GM12878 (cell line): ENCODE results near the gene FBN2. TPM values are rescaled to one million over a fixed set of nuclear protein-coding genes. Genes with fewer than 3 reads are reported as not detected.

Experiments
- ATAC-seq: fragments of 200-7000 bp; cut with Tn5 transposase; 3 replicates; pipeline ENCODE4 v1.9.1; 2020; ENCODE audit warnings: mild to moderate bottlenecking, moderate library complexity
- BruUV-seq: library from RNA; stranded (reverse); fragments of 400-500 nt; replicated peaks from 2 replicates; lab custom pipeline; 2021; lab: Mats Ljungman, UMichigan
- CTCF ChIA-PET: fragments of 300-600 bp; sonication (Branson Sonifier 250); formaldehyde crosslinking; extraction: SDS; loops from one replicate; lab custom pipeline; 2021; ENCODE audit warnings: inconsistent platforms; lab: Yijun Ruan, JAX
- POLR2A ChIA-PET: fragments of 350-600 bp; formaldehyde crosslinking; extraction: SDS; loops from one replicate; lab custom pipeline; 2021; ENCODE audit warnings: inconsistent platforms; lab: Charles Lee
- RAD21 ChIA-PET: fragments of 300-600 bp; sonication (Branson Sonifier 250); formaldehyde crosslinking; loops from one replicate; lab custom pipeline; 2023; ENCODE audit warnings: antibody characterized with exemption; ENCODE audit not compliant: unreplicated experiment; lab: Charles Lee
- SMC1A ChIA-PET: fragments of 300-600 bp; sonication (Branson Sonifier 250); formaldehyde crosslinking; loops from one replicate; lab custom pipeline; 2023; ENCODE audit not compliant: unreplicated experiment, uncharacterized antibody; lab: Charles Lee
- DNase-seq: peaks from one replicate; pipeline ENCODE4 v3.0.0-alpha.2; 2011; ENCODE audit warnings: low read depth, low spot score
- FAIRE-seq: peaks from 3 replicates; lab custom pipeline; 2011; peaks lifted over from hg19 to GRCh38; lab: Jason Lieb, UNC
- H2AFZ ChIP-seq: 2 replicates; pipeline ENCODE4 v1.6.0; 2011; ENCODE audit warnings: low read depth, low read length, control low read depth; ENCODE audit not compliant: control insufficient read depth
- H3K27ac ChIP-seq: 2 replicates; pipeline ENCODE4 v1.5.1; 2011; ENCODE audit warnings: control low read depth; ENCODE audit not compliant: control insufficient read depth, insufficient read depth
- H3K27me3 ChIP-seq, 2 experiments: replicated peaks in 1 of 2; 2 replicates each; pipeline versions ENCODE4 v1.6.0 to v1.6.1; 2011; ENCODE audit warnings: low read length in 1 of 2; ENCODE audit not compliant: control insufficient read depth in 2 of 2, insufficient read depth in 2 of 2
- H3K36me3 ChIP-seq, 2 experiments: 2 replicates each; pipeline ENCODE4 v1.5.1; 2011; ENCODE audit warnings: low read length in 1 of 2; ENCODE audit not compliant: control insufficient read depth in 2 of 2, insufficient read depth in 2 of 2
- H3K4me1 ChIP-seq: 2 replicates; pipeline ENCODE4 v1.6.1; 2011; ENCODE audit warnings: mild to moderate bottlenecking, low read length, moderate library complexity, mixed read lengths; ENCODE audit not compliant: control insufficient read depth, insufficient read depth
- H3K4me2 ChIP-seq: 2 replicates; pipeline ENCODE4 v1.6.0; 2011; ENCODE audit warnings: control low read depth; ENCODE audit not compliant: control insufficient read depth, insufficient read depth
- H3K4me3 ChIP-seq: fragments of 200-600 bp; sonication (generic); 2 replicates; pipeline ENCODE4 v1.5.1; 2016
- H3K79me2 ChIP-seq: 2 replicates; pipeline ENCODE4 v1.6.0; 2011; ENCODE audit warnings: low read length; ENCODE audit not compliant: control insufficient read depth, insufficient read depth
- H3K9ac ChIP-seq: 2 replicates; pipeline ENCODE4 v1.8.0; 2011; ENCODE audit warnings: low read length, control low read depth, mixed read lengths; ENCODE audit not compliant: control insufficient read depth, insufficient read depth
- H3K9me3 ChIP-seq: replicated peaks from 3 replicates; pipeline ENCODE4 v1.5.1; 2011; ENCODE audit warnings: mild to moderate bottlenecking, low read length; ENCODE audit not compliant: control insufficient read depth, insufficient read depth
- H4K20me1 ChIP-seq: 2 replicates; pipeline ENCODE4 v1.6.0; 2011; ENCODE audit not compliant: control insufficient read depth, insufficient read depth
- ATF7 ChIP-seq: fragments of 450-650 bp; IDR thresholded peaks from 2 replicates; pipeline ENCODE4 v1.6.1; 2016; ENCODE audit warnings: low read depth, mild to moderate bottlenecking
- CREM ChIP-seq: IDR thresholded peaks from 2 replicates; pipeline ENCODE4 v1.6.1; 2014; ENCODE audit warnings: antibody characterized with exemption, low read depth
- JUND ChIP-seq: IDR thresholded peaks from 2 replicates; pipeline ENCODE4 v1.6.1; 2012; ENCODE audit warnings: low read depth, mild to moderate bottlenecking, low read length, improper control_type of control experiment, moderate library complexity
- LARP7 ChIP-seq: fragments of 450-650 bp; IDR thresholded peaks from 2 replicates; pipeline ENCODE4 v1.6.1; 2017; ENCODE audit warnings: mild to moderate bottlenecking
- MAX ChIP-seq: IDR thresholded peaks from 2 replicates; pipeline ENCODE4 v1.6.1; 2012; ENCODE audit warnings: low read depth, low read length, improper control_type of control experiment
- NFIC ChIP-seq: IDR thresholded peaks from 2 replicates; pipeline ENCODE4 v1.6.1; 2012; ENCODE audit warnings: low read depth, mild to moderate bottlenecking, inconsistent platforms, low read length, moderate library complexity
- PBX3 ChIP-seq: IDR thresholded peaks from 2 replicates; pipeline ENCODE4 v1.6.1; 2011; ENCODE audit warnings: mild to moderate bottlenecking, low read depth, low read length, moderate library complexity; ENCODE audit not compliant: insufficient replicate concordance
- STAT1 ChIP-seq: fragments of 450-650 bp; conservative IDR thresholded peaks from 2 replicates; pipeline ENCODE4 v1.6.1; 2014; ENCODE audit warnings: antibody characterized with exemption, mild to moderate bottlenecking
- YBX1 ChIP-seq: fragments of 450-650 bp; IDR thresholded peaks from 2 replicates; pipeline ENCODE4 v1.6.1; 2016; ENCODE audit warnings: antibody characterized with exemption
- ZNF274 ChIP-seq: IDR thresholded peaks from one replicate; pipeline ENCODE4 v1.8.0; 2011; ENCODE audit not compliant: insufficient read length, insufficient read depth
- WGBS: methylation state at CpG from one replicate; pipeline ENCODE4 v1.1.6; 2016; ENCODE audit warnings: low lambda C conversion rate; ENCODE audit not compliant: insufficient replicate concordance, insufficient coverage; ENCODE audit errors: missing lambda C conversion rate; 5-methylcytosine and 5-hydroxymethylcytosine counted together
- in situ Hi-C: fragments of 300-500 bp; cut with MboI; formaldehyde crosslinking; loops from 9 replicates; pipeline ENCODE4 v1.14.3; 2018; ENCODE audit warnings: mixed read lengths
- intact Hi-C: fragments of 100-400 bp; cut with micrococcal nuclease; formaldehyde crosslinking; loops from one replicate; pipeline ENCODE4 v1.14.2; 2022; ENCODE audit not compliant: unreplicated experiment
- polyA plus RNA-seq, 11 experiments: library from polyadenylated mRNA; depleted of rRNA in 4 of 11; unstranded in 6 of 11; stranded (reverse) in 5 of 11; fragments of >200 nt; fragmentation: Nextera tagmentation in 4 of 11; fragmentation: Illumina TruSeq in 1 of 11; extraction: Ambion mirVana in 4 of 11; extraction: Trizol in 1 of 11; gene quantifications; 1 replicate in 1 of 11; 2 replicates in 10 of 11; pipeline versions ENCODE4 v1.2.1 to v1.2.3, GENCODE V29; 2011 to 2016; ENCODE audit warnings: inconsistent platforms in 2 of 11, missing spikeins in 2 of 11, low read depth in 1 of 11
- total RNA-seq, 4 experiments: library from RNA; depleted of rRNA in 3 of 4; stranded (reverse); fragments of >200 nt in 3 of 4; fragmentation: Illumina TruSeq in 1 of 4; extraction: Trizol in 1 of 4; gene quantifications; 2 replicates each; pipeline versions ENCODE4 v1.2.1 to v1.2.3, GENCODE V29; 2013 to 2021

The FBN2 gene
- total and polyA plus RNA-seq, 10 of the 15 experiments (the other 5 are each of a cell fraction or from before 2014, with no cell fraction given): 0.01 to 0.98 (median 0.10) TPM; not detected in 3

DNA sequence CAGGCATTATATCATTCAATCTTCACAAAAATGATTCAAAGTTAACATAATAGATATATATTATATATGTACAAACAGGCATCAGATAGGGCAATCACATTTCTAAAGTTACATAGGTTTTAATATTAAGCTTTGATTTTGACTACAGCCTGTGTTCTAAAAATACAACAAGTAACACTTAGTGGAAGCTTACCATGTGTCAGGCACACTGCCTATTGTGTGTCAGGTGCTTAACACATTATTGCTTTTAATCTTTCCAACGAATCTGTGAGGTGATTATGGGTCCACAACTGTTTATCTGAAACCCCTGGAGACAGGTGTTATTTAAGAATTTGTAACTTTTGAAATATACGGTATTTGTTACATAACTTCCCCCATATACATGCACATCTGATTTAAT, 25.2 kb downstream of the FBN2 start:
- no peaks in the 10 kb centered on the region for H3K79me2 ChIP-seq
- intact Hi-C loops: no loop called here
- H3K4me1 ChIP-seq: no peaks in the 10 kb centered on the region
- H3K36me3 ChIP-seq: no peaks in the 10 kb centered on the region
- no peak for TF ChIP-seq YBX1
- TF ChIP-seq NFIC: no peak
- no peak for TF ChIP-seq JUND
- TF ChIP-seq ZNF274: no peak
- no peak for TF ChIP-seq STAT1
- TF ChIP-seq MAX: no peak
- TF ChIP-seq CREM: no peak
- no peak for TF ChIP-seq LARP7
- no peak for TF ChIP-seq PBX3
- no peak for TF ChIP-seq ATF7
- ATAC-seq (no peak), FAIRE-seq (no peak), DNase-seq (no peak)
- no peak overlapping the region for H3K27ac ChIP-seq
- WGBS: 47% methylated on average over 2 of the region's 2 CpGs
- POLR2A ChIA-PET: interaction anchor here (0.7 kb wide), 1 partner anchor 641 kb away, joined by 3 read pairs; no protein-coding TSS in a partner anchor
- no peak overlapping the region for H3K4me2 ChIP-seq
- BruUV-seq: no TSS peak
- H3K27me3 ChIP-seq: no peaks in the 10 kb centered on the region
- H3K9me3 ChIP-seq: no peaks in the 10 kb centered on the region
- SMC1A ChIA-PET: interaction anchor here (1.0 kb wide), 1 partner anchor 13 kb away, joined by 3 read pairs; no protein-coding TSS in a partner anchor
- H3K9ac ChIP-seq: no peak overlapping the region
- CTCF ChIA-PET: interaction anchor here (1.4 kb wide), 1 partner anchor 22 kb away, joined by 3 read pairs; no protein-coding TSS in a partner anchor
- in situ Hi-C loops: no loop called here
- H4K20me1 ChIP-seq: no peaks in the 10 kb centered on the region
- H3K4me3 ChIP-seq: no peak overlapping the region
- no peak overlapping the region for H2AFZ ChIP-seq
- RAD21 ChIA-PET: no interaction called here
